HG03342 (cell line): Measurements from ENCODE around the gene ATP6V0E2.

Experiments
- ATAC-seq: cut with Tn5 transposase; IDR thresholded peaks from one replicate; pipeline ENCODE4 v1.9.1; 2021; ENCODE audit warnings: mild to moderate bottlenecking, moderate library complexity; ENCODE audit not compliant: unreplicated experiment

Gene ATP6V0E2

GRCh38 chr7:149861728-149862045, 12.1 kb upstream of the ATP6V0E2 start:
- ATAC-seq: no peak

GRCh38 chr7:149862156-149862555, 11.6 kb upstream of the ATP6V0E2 start:
- no peak for ATAC-seq

GRCh38 chr7:149863500-149863899, 10.3 kb upstream of the ATP6V0E2 start:
- ATAC-seq: no peak

GRCh38 chr7:149864023-149864422, 9.7 kb upstream of the ATP6V0E2 start:
- no peak for ATAC-seq

GRCh38 chr7:149864751-149865150, 9.0 kb upstream of the ATP6V0E2 start:
- ATAC-seq: no peak

- no peak for ATAC-seq
Observed at GRCh38 chr7:149865437-149865836, 8.3 kb upstream of the ATP6V0E2 start.

GRCh38 chr7:149866139-149866778, 7.5 kb upstream of the ATP6V0E2 start:
- ATAC-seq: no peak

GRCh38 chr7:149866779-149867447, 6.9 kb upstream of the ATP6V0E2 start:
- no peak for ATAC-seq

- ATAC-seq: no peak
Observed at GRCh38 chr7:149867762-149868622, 5.8 kb upstream of the ATP6V0E2 start.

- ATAC-seq: no peak
Observed at GRCh38 chr7:149868623-149869290, 5.0 kb upstream of the ATP6V0E2 start.

- no peak for ATAC-seq
Observed at GRCh38 chr7:149869291-149869650, 4.5 kb upstream of the ATP6V0E2 start.

GRCh38 chr7:149869867-149870266, 3.9 kb upstream of the ATP6V0E2 start:
- ATAC-seq: no peak

GRCh38 chr7:149870274-149870673, 3.5 kb upstream of the ATP6V0E2 start:
- ATAC-seq: no peak

- no peak for ATAC-seq
Observed at GRCh38 chr7:149870701-149871483, 2.9 kb upstream of the ATP6V0E2 start.

GRCh38 chr7:149871576-149871975, 2.2 kb upstream of the ATP6V0E2 start:
- ATAC-seq: no peak

GRCh38 chr7:149872419-149873073, 1.2 kb upstream of the ATP6V0E2 start:
- peak; percentile 21 for ATAC-seq

GRCh38 chr7:149873970-149874643, 338 bp downstream of the ATP6V0E2 start:
- ATAC-seq: peak; percentile 25

GRCh38 chr7:149874644-149875028, 867 bp downstream of the ATP6V0E2 start:
- no peak for ATAC-seq

GRCh38 chr7:149875396-149875795, 1.6 kb downstream of the ATP6V0E2 start:
- no peak for ATAC-seq
